ENCODE results near the gene SOBP.

Gene SOBP

DNA sequence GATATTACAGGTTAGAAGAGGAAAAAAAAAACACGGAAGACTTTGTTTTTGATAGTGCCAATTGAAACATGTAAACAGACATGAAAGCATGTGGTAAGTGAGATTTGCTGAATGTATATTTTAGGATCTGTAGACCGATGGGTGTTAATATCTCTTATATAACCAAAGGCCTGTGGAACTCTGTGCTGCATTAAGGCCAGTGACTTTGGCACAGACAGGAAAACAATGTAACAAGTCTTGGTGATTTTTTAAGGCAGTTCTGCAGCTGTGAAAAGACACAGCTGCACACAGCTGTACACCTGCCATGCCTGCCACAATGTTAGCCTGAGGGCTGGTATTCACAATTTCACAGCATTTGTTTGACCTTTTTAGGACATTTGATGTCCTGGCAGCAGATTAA, 6.1 kb downstream of the SOBP start:
- H3K4me3 ChIP-seq (ENCODE audit: low read depth, low read length): no peak overlapping the region
- DNase-seq (ENCODE audit: low read depth): no peak
- TF ChIP-seq, protein P1, sequence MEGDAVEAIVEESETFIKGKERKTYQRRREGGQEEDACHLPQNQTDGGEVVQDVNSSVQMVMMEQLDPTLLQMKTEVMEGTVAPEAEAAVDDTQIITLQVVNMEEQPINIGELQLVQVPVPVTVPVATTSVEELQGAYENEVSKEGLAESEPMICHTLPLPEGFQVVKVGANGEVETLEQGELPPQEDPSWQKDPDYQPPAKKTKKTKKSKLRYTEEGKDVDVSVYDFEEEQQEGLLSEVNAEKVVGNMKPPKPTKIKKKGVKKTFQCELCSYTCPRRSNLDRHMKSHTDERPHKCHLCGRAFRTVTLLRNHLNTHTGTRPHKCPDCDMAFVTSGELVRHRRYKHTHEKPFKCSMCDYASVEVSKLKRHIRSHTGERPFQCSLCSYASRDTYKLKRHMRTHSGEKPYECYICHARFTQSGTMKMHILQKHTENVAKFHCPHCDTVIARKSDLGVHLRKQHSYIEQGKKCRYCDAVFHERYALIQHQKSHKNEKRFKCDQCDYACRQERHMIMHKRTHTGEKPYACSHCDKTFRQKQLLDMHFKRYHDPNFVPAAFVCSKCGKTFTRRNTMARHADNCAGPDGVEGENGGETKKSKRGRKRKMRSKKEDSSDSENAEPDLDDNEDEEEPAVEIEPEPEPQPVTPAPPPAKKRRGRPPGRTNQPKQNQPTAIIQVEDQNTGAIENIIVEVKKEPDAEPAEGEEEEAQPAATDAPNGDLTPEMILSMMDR (IDR thresholded peaks at IDR 0.05; ENCODE audit: insufficient read depth, low read depth, low read length, missing control alignments): no peak

DNA sequence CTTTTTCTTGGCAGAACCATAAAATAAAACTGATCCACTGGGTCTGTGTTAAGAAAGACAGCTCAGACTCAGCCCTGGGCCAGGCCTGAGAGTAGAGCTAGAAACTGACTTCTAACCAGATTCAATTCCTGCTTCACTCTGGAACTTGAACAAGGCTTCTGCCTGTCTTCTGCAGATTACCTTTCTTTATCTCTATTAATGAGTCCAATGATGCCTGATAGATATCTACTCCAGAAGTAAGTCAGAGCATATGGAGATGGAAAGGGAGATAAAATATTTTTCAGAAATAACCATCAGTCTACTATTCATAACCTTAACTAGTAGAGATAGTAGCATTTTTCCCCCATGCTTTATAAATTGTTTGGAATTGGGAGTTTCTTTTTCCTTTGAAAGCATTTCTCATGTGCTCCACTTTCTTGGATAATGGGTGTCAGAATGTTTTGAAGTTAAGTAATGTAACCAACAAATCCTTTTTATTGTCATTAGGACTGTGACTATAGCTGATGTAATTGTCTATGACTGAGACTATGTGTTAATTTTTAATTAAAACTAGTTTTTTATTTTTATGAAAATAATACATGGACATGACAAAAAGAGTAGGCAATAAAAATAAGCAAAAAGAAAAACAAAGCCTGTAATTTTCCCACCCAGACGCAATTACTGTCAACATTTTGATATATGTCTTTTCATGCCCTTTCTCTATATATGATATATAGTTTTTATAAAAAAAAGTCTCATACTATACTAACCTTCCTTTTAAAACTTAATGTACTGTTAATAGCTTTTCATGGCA, 7.2 kb downstream of the SOBP start:
- H3K4me3 ChIP-seq (ENCODE audit: low read depth, low read length): no peak overlapping the region
- TF ChIP-seq, protein P1 (IDR thresholded peaks at IDR 0.05; ENCODE audit: insufficient read depth, low read depth, low read length, missing control alignments): no peak
- DNase-seq (ENCODE audit: low read depth): no peak

DNA sequence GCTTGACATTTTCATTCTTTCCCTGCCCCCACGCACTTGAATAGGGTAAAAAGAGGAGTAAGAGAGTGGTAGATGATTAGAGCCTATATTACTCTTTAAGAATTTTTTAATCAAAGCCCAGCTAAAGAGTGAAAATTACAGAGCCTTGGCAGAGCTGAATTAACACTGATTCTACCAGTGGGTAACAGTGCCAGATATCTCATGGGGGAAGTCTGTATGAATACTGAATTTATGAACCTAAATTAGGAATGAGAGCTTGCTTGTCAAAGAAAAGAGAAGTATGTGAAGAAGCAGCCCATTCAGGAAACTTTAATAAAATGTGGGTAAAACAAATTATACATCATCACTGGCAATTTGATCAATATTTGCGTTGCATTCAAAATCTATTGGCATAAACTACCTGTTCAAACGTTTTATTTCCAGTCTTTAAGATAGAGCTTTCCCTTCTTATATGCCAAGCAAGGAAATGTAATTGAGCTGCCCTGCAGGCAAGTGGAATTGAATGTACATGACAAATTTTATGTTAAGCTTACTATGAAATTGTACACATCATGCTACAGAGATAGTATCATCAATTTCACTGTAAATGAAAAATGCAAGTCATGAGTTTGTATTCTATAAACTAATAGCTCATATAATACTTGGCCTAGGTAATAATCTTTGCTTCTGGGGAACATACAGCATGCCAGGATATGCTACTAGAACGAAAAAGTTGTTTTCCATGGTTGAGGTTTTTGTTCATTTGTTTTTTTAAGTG, 14.5 kb downstream of the SOBP start:
- H3K4me3 ChIP-seq (ENCODE audit: low read depth, low read length): no peak overlapping the region
- TF ChIP-seq, protein P1 (IDR thresholded peaks at IDR 0.05; ENCODE audit: insufficient read depth, low read depth, low read length, missing control alignments): no peak
- no peak for DNase-seq (ENCODE audit: low read depth)

DNA sequence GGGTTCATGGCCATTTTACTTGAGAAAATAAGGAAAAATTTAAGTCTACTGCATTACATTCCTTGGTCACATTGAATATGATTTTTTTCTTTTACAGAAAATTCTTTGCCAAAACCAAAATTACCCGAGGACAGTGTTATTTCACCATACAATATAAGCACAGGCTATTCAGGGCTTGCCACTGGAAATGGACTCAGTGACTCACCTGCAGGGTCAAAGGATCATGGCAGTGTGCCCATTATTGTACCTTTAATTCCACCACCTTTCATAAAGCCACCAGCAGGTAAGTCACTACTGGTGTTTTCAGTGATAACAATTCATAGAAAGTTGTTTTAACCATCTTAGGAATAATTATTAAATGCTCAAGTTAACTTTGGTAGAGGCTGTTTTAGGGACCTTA, 16.2 kb downstream of the SOBP start:
- DNase-seq (ENCODE audit: low read depth): no peak
- no peak overlapping the region for H3K4me3 ChIP-seq (ENCODE audit: low read depth, low read length)
- TF ChIP-seq, protein P1 (IDR thresholded peaks at IDR 0.05; ENCODE audit: insufficient read depth, low read depth, low read length, missing control alignments): no peak

DNA sequence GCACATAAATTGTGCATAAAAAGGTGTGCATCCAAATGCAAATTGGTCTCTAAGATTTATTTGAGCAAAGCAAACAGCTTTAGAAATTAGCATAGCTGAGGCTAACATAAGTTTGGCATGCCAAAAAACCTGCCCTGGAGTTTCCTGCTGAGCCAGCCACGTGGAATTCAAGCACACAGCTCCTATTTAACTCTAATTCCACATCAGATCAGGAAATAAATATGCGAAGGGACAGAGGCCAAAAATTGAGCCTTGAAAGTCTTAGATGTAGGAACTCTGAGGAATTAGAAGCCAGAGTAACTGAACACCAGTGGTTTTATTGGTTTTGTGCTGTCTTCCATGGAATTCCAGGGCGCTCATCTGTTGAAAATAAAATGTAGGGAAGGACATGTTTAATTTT, 19.6 kb downstream of the SOBP start:
- no peak for DNase-seq (ENCODE audit: low read depth)
- TF ChIP-seq, protein P1 (IDR thresholded peaks at IDR 0.05; ENCODE audit: insufficient read depth, low read depth, low read length, missing control alignments): no peak

DNA sequence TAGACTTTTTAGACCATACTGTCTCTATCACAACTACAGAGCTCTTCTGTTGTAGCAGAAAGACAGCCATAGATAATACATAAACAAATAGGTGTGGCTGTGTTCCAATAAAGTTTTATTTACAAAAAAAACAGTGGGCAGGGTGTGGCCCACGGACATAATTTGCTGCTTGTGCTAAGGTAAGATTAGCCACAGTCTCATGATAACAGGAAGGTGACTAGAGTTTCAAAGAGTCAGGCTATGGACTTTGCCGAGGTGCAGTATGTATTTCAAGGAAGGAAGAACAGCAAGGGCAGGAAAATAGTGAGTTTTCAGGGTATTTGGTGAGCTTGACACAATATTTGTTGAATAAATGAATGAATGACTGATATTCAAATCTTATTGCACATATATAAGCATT, 20.2 kb downstream of the SOBP start:
- no peak overlapping the region for H3K4me3 ChIP-seq (ENCODE audit: low read depth, low read length)
- no peak for DNase-seq (ENCODE audit: low read depth)
- TF ChIP-seq, protein P1 (IDR thresholded peaks at IDR 0.05; ENCODE audit: insufficient read depth, low read depth, low read length, missing control alignments): no peak

More for the DNA sequence above, 19.6 kb downstream of the SOBP start:
- no peak overlapping the region for H3K4me3 ChIP-seq (ENCODE audit: low read depth, low read length)
